HEK293 (cell line): ENCODE measurements around the gene BTBD6.

Experiments used
- GLIS2 ChIP-seq: fragments of 450-650 bp; formaldehyde crosslinking; IDR thresholded peaks from 2 replicates; pipeline ENCODE4 v1.5.1; 2016; ENCODE audit warnings: missing biosample characterization, missing genetic modification characterization
- HOXD13 ChIP-seq: sonication (generic); formaldehyde crosslinking; IDR thresholded peaks from 2 replicates; pipeline ENCODE4 v1.8.0; 2022; ENCODE audit warnings: missing genetic modification reagents, borderline replicate concordance
- SCRT2 ChIP-seq: fragments of 450-650 bp; formaldehyde crosslinking; IDR thresholded peaks from 2 replicates; pipeline ENCODE4 v1.5.1; 2016; ENCODE audit warnings: missing biosample characterization, missing genetic modification characterization
- SETDB1 ChIP-seq: IDR thresholded peaks from one replicate; pipeline ENCODE4 v1.6.1; 2017; ENCODE audit warnings: mild to moderate bottlenecking, low read length, moderate library complexity, mixed read lengths; ENCODE audit not compliant: insufficient read length
- SP2 ChIP-seq: fragments of 450-650 bp; formaldehyde crosslinking; IDR thresholded peaks from 2 replicates; pipeline ENCODE4 v1.5.1; 2016; ENCODE audit warnings: missing biosample characterization, missing genetic modification characterization
- TRIM28 ChIP-seq: IDR thresholded peaks from 2 replicates; pipeline ENCODE4 v1.6.1; 2011; ENCODE audit warnings: low read length, control low read depth, borderline replicate concordance
- ZEB2 ChIP-seq: fragments of 450-650 bp; formaldehyde crosslinking; IDR thresholded peaks from 2 replicates; pipeline ENCODE4 v1.5.1; 2016; ENCODE audit warnings: missing biosample characterization, missing genetic modification characterization
- ZFHX2 ChIP-seq: fragments of 450-650 bp; formaldehyde crosslinking; conservative IDR thresholded peaks from 2 replicates; pipeline ENCODE4 v1.5.1; 2016; ENCODE audit warnings: missing biosample characterization, missing genetic modification characterization
- ZNF112 ChIP-seq: fragments of 450-650 bp; formaldehyde crosslinking; IDR thresholded peaks from 2 replicates; pipeline ENCODE4 v1.5.0; 2017; ENCODE audit warnings: missing biosample characterization, missing genetic modification characterization
- ZNF132 ChIP-seq: fragments of 450-650 bp; formaldehyde crosslinking; IDR thresholded peaks from 2 replicates; pipeline ENCODE4 v1.5.1; 2017; ENCODE audit warnings: missing biosample characterization, missing genetic modification characterization, borderline replicate concordance
- ZNF19 ChIP-seq: fragments of 450-650 bp; formaldehyde crosslinking; IDR thresholded peaks from 2 replicates; pipeline ENCODE4; 2016; ENCODE audit warnings: missing biosample characterization, missing genetic modification characterization, low read depth
- ZNF292 ChIP-seq: fragments of 450-650 bp; formaldehyde crosslinking; IDR thresholded peaks from 2 replicates; pipeline ENCODE4 v1.5.1; 2016; ENCODE audit warnings: low read depth, missing biosample characterization, missing genetic modification characterization, borderline replicate concordance
- ZNF302 ChIP-seq: fragments of 450-650 bp; formaldehyde crosslinking; IDR thresholded peaks from 2 replicates; pipeline ENCODE4 v1.5.1; 2016; ENCODE audit warnings: missing biosample characterization, missing genetic modification characterization, low read depth
- ZNF394 ChIP-seq: fragments of 450-650 bp; formaldehyde crosslinking; IDR thresholded peaks from 2 replicates; pipeline ENCODE4 v1.5.1; 2016; ENCODE audit warnings: missing biosample characterization, missing genetic modification characterization, mild to moderate bottlenecking, moderate library complexity, borderline replicate concordance
- ZNF404 ChIP-seq: fragments of 450-650 bp; formaldehyde crosslinking; IDR thresholded peaks from 2 replicates; pipeline ENCODE4 v1.5.1; 2017; ENCODE audit warnings: missing biosample characterization, missing genetic modification characterization
- ZNF423 ChIP-seq: fragments of 450-650 bp; formaldehyde crosslinking; IDR thresholded peaks from 2 replicates; pipeline ENCODE4 v1.5.1; 2016; ENCODE audit warnings: missing biosample characterization, missing genetic modification characterization
- ZNF521 ChIP-seq: fragments of 450-650 bp; formaldehyde crosslinking; IDR thresholded peaks from 2 replicates; pipeline ENCODE4 v1.5.1; 2017; ENCODE audit warnings: missing biosample characterization, mild to moderate bottlenecking, missing genetic modification characterization
- ZNF530 ChIP-seq: fragments of 450-650 bp; formaldehyde crosslinking; IDR thresholded peaks from 2 replicates; pipeline ENCODE4 v1.5.1; 2016; ENCODE audit warnings: low read depth, missing biosample characterization, missing genetic modification characterization
- ZNF544 ChIP-seq: fragments of 450-650 bp; formaldehyde crosslinking; IDR thresholded peaks from 2 replicates; pipeline ENCODE4 v1.5.0; 2017; ENCODE audit warnings: missing biosample characterization, missing genetic modification characterization
- ZNF596 ChIP-seq: fragments of 450-650 bp; IDR thresholded peaks from 2 replicates; pipeline ENCODE4 v1.5.0; 2018; ENCODE audit warnings: missing biosample characterization, mild to moderate bottlenecking, missing genetic modification characterization, moderate library complexity
- ZNF707 ChIP-seq: fragments of 450-650 bp; formaldehyde crosslinking; IDR thresholded peaks from 2 replicates; pipeline ENCODE4 v1.5.1; 2016; ENCODE audit warnings: missing biosample characterization, missing genetic modification characterization
- ZNF830 ChIP-seq: fragments of 450-650 bp; IDR thresholded peaks from 2 replicates; pipeline ENCODE4 v1.5.0; 2018; ENCODE audit warnings: missing biosample characterization, missing genetic modification characterization, low read depth, mild to moderate bottlenecking, moderate library complexity
- TF ChIP-seq, protein P1 (sequence below): fragments of 450-650 bp; formaldehyde crosslinking; IDR thresholded peaks from 2 replicates; pipeline ENCODE4 v1.5.1; 2016; ENCODE audit warnings: missing biosample characterization, missing genetic modification characterization, low read depth
- TF ChIP-seq, protein P2 (sequence below): fragments of 450-650 bp; formaldehyde crosslinking; IDR thresholded peaks from 2 replicates; pipeline ENCODE4 v1.5.1; 2016; ENCODE audit warnings: missing biosample characterization, missing genetic modification characterization
- TF ChIP-seq, protein P3 (sequence below): fragments of 450-650 bp; formaldehyde crosslinking; IDR thresholded peaks from 2 replicates; pipeline ENCODE4 v1.5.1; 2017; ENCODE audit warnings: missing biosample characterization, missing genetic modification characterization
- TF ChIP-seq, protein P4 (sequence below): fragments of 450-650 bp; formaldehyde crosslinking; optimal IDR thresholded peaks from 2 replicates; pipeline ENCODE3; 2016; ENCODE audit warnings: missing biosample characterization, mild to moderate bottlenecking, missing genetic modification characterization
- TF ChIP-seq, protein P5 (sequence below): fragments of 450-650 bp; formaldehyde crosslinking; IDR thresholded peaks from 2 replicates; pipeline ENCODE4 v1.5.1; 2016; ENCODE audit warnings: missing biosample characterization, missing genetic modification characterization
- TF ChIP-seq, protein P6 (sequence below): fragments of 450-650 bp; formaldehyde crosslinking; IDR thresholded peaks from 2 replicates; pipeline ENCODE4 v1.5.1; 2016; ENCODE audit warnings: missing biosample characterization, missing genetic modification characterization

Gene BTBD6

DNA sequence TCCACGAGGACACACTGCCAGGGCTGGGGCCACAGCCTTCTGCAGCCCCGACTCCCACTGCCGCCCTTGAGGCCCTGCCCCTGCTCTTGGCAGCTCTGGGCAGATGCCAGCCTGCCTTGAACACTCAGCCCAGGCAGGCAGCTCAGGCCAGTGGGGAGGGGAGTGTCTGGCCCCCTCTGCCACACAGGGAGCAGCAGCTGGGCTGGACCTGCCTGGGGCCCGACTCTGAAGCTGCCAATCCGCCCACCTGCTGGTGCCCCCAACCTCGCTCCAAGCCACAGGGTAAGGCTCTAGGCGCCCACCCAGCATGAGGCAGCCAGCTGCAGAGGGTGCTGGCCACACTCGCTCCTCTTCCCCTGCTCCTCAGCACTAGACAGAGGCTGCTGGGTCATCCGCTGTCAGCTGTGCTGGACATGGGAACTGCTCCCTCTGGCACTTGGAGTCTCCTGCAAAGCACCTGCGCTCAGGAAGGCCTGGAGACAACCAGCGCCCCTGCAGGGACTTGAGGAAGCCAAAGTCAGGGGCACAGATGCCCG lies 42.6 kb upstream of the BTBD6 start (continued):
- TF ChIP-seq ZFHX2 (tag by site-specific recombination) = peak; percentile 50
- TF ChIP-seq, protein P1, sequence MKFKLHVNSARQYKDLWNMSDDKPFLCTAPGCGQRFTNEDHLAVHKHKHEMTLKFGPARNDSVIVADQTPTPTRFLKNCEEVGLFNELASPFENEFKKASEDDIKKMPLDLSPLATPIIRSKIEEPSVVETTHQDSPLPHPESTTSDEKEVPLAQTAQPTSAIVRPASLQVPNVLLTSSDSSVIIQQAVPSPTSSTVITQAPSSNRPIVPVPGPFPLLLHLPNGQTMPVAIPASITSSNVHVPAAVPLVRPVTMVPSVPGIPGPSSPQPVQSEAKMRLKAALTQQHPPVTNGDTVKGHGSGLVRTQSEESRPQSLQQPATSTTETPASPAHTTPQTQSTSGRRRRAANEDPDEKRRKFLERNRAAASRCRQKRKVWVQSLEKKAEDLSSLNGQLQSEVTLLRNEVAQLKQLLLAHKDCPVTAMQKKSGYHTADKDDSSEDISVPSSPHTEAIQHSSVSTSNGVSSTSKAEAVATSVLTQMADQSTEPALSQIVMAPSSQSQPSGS = no peak
- TF ChIP-seq, protein P2, sequence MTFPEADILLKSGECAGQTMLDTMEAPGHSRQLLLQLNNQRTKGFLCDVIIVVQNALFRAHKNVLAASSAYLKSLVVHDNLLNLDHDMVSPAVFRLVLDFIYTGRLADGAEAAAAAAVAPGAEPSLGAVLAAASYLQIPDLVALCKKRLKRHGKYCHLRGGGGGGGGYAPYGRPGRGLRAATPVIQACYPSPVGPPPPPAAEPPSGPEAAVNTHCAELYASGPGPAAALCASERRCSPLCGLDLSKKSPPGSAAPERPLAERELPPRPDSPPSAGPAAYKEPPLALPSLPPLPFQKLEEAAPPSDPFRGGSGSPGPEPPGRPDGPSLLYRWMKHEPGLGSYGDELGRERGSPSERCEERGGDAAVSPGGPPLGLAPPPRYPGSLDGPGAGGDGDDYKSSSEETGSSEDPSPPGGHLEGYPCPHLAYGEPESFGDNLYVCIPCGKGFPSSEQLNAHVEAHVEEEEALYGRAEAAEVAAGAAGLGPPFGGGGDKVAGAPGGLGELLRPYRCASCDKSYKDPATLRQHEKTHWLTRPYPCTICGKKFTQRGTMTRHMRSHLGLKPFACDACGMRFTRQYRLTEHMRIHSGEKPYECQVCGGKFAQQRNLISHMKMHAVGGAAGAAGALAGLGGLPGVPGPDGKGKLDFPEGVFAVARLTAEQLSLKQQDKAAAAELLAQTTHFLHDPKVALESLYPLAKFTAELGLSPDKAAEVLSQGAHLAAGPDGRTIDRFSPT (tag by site-specific recombination) = peak; percentile 84
- TF ChIP-seq, protein P3, sequence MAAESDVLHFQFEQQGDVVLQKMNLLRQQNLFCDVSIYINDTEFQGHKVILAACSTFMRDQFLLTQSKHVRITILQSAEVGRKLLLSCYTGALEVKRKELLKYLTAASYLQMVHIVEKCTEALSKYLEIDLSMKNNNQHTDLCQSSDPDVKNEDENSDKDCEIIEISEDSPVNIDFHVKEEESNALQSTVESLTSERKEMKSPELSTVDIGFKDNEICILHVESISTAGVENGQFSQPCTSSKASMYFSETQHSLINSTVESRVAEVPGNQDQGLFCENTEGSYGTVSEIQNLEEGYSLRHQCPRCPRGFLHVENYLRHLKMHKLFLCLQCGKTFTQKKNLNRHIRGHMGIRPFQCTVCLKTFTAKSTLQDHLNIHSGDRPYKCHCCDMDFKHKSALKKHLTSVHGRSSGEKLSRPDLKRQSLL (tag by site-specific recombination) = no peak
- TF ChIP-seq ZEB2 (tag by site-specific recombination) = no peak
- TF ChIP-seq ZNF596 (tag by site-specific recombination) = no peak
- TF ChIP-seq ZNF404 (tag by site-specific recombination) = no peak
- TF ChIP-seq GLIS2 (tag by site-specific recombination) = peak; percentile 50; the same call in 1 of the 2 replicates
- no peak for TF ChIP-seq ZNF112 (tag by site-specific recombination)
- TF ChIP-seq HOXD13 (CRISPR knock-in tag) = no peak
- TF ChIP-seq, protein P4, sequence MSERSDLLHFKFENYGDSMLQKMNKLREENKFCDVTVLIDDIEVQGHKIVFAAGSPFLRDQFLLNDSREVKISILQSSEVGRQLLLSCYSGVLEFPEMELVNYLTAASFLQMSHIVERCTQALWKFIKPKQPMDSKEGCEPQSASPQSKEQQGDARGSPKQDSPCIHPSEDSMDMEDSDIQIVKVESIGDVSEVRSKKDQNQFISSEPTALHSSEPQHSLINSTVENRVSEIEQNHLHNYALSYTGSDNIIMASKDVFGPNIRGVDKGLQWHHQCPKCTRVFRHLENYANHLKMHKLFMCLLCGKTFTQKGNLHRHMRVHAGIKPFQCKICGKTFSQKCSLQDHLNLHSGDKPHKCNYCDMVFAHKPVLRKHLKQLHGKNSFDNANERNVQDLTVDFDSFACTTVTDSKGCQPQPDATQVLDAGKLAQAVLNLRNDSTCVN (tag by site-specific recombination) = no peak
- TF ChIP-seq ZNF132 (tag by site-specific recombination) = no peak
- no peak for TF ChIP-seq SP2 (tag by site-specific recombination)
- no peak for TF ChIP-seq ZNF19 (tag by site-specific recombination)
- TF ChIP-seq ZNF423 (tag by site-specific recombination) = no peak
- TF ChIP-seq SETDB1 = no peak
- TF ChIP-seq, protein P5, sequence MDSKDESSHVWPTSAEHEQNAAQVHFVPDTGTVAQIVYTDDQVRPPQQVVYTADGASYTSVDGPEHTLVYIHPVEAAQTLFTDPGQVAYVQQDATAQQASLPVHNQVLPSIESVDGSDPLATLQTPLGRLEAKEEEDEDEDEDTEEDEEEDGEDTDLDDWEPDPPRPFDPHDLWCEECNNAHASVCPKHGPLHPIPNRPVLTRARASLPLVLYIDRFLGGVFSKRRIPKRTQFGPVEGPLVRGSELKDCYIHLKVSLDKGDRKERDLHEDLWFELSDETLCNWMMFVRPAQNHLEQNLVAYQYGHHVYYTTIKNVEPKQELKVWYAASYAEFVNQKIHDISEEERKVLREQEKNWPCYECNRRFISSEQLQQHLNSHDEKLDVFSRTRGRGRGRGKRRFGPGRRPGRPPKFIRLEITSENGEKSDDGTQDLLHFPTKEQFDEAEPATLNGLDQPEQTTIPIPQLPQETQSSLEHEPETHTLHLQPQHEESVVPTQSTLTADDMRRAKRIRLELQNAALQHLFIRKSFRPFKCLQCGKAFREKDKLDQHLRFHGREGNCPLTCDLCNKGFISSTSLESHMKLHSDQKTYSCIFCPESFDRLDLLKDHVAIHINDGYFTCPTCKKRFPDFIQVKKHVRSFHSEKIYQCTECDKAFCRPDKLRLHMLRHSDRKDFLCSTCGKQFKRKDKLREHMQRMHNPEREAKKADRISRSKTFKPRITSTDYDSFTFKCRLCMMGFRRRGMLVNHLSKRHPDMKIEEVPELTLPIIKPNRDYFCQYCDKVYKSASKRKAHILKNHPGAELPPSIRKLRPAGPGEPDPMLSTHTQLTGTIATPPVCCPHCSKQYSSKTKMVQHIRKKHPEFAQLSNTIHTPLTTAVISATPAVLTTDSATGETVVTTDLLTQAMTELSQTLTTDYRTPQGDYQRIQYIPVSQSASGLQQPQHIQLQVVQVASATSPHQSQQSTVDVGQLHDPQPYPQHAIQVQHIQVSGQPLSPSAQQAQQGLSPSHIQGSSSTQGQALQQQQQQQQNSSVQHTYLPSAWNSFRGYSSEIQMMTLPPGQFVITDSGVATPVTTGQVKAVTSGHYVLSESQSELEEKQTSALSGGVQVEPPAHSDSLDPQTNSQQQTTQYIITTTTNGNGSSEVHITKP (tag by site-specific recombination) = no peak
- TF ChIP-seq ZNF394 = no peak
- TF ChIP-seq, protein P6, sequence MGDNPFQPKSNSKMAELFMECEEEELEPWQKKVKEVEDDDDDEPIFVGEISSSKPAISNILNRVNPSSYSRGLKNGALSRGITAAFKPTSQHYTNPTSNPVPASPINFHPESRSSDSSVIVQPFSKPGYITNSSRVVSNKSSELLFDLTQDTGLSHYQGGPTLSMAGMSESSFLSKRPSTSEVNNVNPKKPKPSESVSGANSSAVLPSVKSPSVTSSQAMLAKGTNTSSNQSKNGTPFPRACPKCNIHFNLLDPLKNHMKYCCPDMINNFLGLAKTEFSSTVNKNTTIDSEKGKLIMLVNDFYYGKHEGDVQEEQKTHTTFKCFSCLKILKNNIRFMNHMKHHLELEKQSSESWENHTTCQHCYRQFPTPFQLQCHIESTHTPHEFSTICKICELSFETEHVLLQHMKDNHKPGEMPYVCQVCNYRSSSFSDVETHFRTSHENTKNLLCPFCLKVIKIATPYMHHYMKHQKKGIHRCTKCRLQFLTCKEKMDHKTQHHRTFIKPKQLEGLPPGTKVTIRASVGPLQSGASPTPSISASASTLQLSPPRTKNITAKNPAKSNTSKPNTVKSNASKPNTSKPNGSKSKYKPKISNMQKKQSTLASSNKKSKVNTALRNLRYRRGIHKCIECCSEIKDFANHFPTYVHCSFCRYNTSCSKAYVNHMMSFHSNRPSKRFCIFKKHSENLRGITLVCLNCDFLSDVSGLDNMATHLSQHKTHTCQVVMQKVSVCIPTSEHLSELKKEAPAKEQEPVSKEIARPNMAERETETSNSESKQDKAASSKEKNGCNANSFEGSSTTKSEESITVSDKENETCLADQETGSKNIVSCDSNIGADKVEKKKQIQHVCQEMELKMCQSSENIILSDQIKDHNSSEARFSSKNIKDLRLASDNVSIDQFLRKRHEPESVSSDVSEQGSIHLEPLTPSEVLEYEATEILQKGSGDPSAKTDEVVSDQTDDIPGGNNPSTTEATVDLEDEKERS (tag by site-specific recombination) = no peak
- TF ChIP-seq ZNF292 (tag by site-specific recombination) = no peak
- TF ChIP-seq ZNF530 = no peak
- TF ChIP-seq ZNF521 (tag by site-specific recombination) = no peak
- no peak for TF ChIP-seq ZNF302 (tag by site-specific recombination)
- no peak for TF ChIP-seq TRIM28
- no peak for TF ChIP-seq ZNF707
- no peak for TF ChIP-seq SCRT2 (tag by site-specific recombination)
- no peak for TF ChIP-seq ZNF544 (tag by site-specific recombination)
- TF ChIP-seq ZNF830 (tag by site-specific recombination) = no peak
